NCI-H510A treated with DMSO at 0.1 percent for 48 hours (cell line): ENCODE measurements around the gene ANGPTL2.
"Not testable (repeated sequence)": the region's sequence is repeated elsewhere in the genome, so short reads cannot be mapped to it uniquely, and the experiment has no call there.

Source experiments
- DNase-seq: peaks from one replicate; lab custom pipeline; 2025; lab: John Stamatoyannopoulos, UW

ANGPTL2 gene, protein sequence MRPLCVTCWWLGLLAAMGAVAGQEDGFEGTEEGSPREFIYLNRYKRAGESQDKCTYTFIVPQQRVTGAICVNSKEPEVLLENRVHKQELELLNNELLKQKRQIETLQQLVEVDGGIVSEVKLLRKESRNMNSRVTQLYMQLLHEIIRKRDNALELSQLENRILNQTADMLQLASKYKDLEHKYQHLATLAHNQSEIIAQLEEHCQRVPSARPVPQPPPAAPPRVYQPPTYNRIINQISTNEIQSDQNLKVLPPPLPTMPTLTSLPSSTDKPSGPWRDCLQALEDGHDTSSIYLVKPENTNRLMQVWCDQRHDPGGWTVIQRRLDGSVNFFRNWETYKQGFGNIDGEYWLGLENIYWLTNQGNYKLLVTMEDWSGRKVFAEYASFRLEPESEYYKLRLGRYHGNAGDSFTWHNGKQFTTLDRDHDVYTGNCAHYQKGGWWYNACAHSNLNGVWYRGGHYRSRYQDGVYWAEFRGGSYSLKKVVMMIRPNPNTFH

DNA sequence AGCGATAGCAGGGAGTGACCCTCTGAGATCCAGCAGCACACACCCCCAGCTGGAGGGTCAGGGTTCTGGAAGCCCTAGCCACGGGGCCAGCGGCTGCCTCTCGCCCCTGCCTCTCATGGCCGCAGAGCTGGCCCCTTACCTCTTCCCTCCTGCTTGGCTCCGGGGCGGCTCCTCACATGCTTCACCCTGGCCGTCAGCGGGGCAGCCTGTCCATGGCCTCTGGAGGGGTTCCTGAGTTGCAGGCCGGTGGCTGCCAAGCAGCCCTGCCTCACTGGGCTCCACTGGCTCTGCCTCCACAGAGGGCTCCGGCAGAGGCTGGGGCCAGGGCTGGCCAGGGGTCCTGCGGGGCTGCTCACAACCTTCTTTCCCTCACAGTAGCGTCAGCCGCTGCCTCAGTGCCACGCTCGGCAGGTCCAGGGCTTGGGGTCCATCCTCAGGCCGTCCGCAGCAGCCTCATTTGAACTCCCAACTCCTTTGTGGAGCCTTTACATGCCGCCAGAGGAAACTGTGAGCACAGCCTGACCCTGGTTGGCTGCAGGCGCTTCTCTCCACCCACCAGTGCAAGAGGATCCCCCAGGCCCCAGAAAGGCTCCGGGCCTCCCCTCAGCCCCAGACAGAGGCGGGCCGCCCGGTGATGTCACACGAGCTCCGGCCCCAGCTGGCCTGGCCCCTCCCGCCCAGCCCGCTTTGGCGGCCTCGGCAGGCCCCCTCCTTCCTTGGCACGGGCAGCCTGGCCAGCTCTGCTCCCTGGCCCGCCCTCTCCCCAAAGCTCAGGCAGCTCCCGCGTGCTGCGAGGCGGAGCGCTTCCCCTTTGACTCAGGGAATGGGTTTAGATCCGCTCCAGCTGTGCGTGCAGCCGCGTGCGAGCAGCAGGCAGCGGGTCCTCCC lies at the start of gene ANGPTL2:
TSS of gene ANGPTL2 (minus strand) at position 460 of the 888 bp plus-strand sequence. CDS start 13,904 bp downstream, outside the sequence.
- DNase-seq = peak; percentile 94

DNA sequence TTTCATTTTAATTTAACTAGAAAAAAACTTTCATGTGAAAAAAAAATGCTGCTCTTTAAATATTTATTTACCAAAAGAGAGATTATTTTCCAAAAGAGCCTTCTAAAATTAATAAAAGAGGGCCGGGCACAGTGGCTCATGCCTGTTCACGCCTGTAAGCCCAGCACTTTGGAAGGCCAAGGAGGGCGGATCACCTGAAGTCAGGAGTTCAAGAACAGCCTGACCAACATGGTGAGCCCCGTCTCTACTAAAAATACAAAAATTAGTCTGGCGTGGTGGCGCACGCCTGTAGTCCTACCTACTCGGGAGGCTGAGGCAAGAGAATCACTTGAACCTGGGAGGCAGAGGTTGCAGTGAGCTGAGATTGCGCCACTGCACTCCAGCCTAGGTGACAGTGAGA lies 48.9 kb upstream of the ANGPTL2 start:
- DNase-seq = not testable (repeated sequence)

DNA sequence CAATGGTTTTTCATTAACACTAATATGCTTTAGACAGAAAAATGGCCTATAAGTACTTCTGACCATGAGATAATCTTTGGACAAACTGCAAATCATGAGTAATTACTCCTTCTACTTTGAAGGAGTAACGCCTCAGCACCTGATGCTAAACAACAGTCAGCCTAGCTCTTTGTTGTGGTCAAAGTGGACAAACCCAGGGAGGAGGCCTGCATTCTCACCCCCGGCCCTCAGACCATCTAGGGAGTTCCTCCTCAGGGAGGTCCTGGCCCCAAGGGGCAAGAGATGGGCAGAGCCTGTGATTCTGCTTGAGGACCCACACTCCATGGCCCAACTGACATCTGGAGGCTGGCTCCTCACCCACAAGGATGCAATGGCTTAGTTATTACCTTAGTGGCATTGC lies 48.2 kb upstream of the ANGPTL2 start:
- no peak for DNase-seq

DNA sequence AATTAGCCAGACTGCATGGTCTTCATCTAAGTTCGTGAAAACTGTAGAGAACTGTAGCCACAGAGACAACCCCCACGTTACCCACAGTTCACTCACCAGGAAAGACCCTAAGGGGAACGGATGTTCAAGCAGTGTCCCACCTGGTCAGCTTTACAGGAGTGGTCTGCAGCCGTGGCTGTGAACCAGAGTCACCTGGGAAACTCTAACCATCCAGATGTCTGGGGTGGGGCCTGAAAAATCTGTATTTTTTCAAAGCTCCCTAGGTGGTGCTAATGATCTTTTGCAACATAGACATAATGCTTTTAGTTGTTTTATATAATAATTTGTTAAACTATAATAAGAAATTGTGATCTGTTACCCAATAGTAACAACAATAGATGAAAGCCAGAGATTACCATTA lies 47.7 kb upstream of the ANGPTL2 start:
- DNase-seq = no peak

DNA sequence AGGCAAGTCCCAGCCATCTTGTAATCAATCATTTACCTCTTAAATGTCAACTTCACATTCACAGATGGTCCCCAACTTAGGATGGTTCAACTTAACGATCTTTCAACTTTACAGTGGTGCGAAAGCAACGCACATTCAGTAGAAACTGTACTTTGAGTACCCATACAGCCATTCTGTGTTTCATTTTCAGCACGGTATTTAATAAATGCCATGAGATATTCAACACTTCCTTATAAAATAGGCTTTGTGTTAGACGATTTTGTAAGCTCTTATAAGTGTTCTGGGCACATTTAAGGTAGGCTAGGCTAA lies 47.1 kb upstream of the ANGPTL2 start:
- no peak for DNase-seq

DNA sequence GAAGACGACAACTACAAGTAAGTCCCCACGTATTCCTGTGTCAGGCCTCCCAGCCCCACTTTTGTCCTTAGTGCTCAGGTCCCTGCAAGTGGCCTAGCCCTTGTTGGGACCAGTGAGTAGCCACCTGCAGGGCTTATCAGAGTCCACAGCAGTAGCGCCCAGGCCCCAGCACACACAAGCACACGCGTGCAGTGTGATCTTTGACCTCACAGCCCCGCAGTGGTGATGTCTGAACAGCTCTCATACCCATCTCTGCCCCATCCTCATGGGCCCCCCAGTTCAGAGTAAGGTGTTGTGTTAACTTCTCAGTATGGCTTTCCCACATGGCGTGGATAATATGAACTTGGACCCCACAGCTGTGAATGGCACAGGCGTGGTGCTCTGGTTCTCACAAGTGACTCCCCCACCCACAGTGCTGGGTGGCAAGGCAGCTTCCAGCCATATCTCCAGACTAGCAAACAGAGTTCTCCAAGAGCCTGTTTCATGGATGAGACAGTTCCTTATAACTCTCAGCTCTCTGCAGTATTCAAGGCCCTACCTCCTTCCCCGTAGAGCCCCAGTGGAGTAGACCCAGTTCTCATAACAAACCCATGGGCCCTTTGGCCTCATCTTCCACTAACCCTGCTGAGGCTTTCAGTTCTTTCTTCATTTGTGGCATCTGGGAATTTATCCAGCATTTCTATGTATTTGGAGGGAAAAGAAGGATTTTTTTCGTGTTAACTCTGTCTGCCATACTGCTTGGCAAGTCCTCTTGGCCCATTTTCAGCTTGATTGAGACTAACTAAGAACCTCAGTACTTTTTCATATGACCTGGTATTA lies 46.5 kb upstream of the ANGPTL2 start:
- no peak for DNase-seq

DNA sequence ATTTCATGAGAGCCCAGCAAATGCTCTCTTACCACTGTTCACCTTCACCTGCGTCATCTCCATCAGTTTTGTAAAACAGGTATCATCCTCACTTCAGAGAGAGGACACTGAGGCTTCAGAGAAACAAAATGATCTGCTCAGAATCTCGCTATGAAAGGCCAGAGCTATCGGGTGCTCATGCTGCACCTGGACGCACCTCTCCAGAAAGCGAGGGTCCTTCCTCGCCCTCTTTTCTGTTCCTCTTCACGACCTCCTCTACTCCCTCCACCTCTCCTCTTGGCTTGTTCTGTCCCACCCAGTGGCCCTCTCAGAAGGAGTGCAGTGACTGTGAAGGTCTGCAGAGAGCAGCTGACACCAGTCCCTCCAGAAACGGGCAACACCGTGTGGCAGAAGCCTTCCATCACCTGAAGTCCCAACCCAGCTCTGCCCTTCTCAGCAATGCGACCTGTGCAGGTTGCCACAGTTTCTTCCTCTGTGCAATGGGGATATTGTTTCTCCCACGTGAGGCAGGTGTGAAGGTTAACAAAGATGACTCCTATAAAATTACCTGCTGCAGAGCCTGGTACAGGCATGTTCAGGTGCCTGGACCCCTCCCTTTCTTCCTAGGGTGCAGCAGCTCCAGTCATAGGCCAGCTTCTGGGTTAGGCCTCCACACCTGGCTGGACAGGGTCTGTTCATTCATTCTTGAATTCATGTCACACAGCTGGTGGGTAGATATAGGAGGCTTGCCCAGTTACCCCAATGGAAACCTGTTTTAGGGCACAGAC lies 45.3 kb upstream of the ANGPTL2 start:
- DNase-seq = no peak

DNA sequence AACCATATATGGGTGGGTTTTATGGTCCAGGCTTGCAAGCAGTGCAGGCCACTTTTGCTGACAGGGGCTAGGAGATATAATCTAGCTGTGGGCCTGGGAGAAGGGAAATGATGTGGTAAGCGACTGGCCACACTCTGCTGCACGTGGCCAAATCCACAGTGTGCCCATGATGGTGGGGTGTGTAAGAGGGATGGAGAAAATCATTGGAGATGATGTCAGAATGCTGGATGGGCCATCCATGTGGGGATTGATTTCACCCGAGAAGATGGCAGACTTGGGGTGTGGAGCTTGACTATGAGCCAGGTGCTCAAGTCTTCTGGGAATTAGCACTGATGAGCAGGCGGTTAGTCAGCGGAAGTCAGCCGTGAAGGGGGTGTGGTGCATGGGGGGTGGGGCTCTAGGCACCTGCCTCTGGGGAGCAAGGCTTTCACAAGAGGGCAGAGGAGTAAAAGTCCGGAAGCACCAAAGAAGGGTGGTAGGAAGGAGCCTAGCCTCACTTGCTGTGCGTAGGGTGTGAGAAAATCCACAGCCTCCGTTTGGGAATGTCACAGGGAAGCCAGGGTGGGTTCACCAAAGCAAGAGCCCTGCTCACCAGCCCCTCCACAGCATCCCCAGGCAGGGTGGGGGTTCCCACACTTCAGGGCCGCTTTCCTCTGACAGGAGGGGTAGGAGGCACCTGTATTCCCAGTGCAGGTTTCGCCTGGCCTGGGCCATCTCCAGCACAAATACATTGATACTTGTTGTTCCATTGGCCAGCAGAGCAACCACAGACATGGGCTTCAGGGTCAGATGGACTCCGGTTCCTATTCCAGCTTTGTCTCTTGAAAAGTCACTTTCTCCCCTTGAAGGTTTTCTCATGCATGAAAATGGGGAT lies 44.5 kb upstream of the ANGPTL2 start:
- DNase-seq = peak; percentile 81

DNA sequence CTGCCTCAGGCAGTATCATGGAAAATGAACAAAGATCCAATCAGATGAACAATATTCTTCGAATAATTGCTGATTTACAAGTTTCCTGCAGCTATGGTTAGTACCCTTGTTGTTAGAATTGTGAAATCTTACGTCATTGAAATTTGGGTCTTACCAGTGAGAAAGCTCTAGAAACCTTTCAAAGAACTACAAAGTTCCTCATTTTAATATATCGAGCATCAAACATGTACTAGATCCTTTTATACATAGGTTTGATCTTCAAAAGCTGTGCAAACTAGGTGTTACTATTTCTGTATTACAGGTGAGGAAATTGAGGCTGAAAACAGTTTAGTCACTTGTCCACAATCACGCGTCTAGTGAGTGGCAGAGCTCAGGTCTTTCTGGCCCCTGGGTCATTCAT lies 43.7 kb upstream of the ANGPTL2 start:
- DNase-seq = no peak

DNA sequence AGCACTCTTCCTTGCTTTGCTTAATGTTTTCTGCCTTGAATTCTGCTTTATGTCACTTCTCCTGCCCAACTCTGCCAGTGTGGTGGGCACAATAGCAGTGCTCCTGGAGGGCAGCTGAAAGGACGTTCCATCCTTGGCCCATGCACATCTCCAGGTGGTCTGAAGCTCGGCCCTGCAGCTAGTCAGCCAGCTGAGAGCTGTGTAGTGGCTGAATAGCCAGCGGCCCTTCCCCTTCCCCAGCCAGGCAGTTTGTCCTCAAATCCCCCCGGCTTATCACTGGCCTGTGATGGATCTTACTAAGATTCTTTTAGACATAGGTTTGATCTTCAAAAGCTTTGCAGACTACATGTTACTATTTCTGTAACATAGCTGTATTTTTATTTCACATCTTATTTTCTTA lies 42.7 kb upstream of the ANGPTL2 start:
- DNase-seq = no peak

DNA sequence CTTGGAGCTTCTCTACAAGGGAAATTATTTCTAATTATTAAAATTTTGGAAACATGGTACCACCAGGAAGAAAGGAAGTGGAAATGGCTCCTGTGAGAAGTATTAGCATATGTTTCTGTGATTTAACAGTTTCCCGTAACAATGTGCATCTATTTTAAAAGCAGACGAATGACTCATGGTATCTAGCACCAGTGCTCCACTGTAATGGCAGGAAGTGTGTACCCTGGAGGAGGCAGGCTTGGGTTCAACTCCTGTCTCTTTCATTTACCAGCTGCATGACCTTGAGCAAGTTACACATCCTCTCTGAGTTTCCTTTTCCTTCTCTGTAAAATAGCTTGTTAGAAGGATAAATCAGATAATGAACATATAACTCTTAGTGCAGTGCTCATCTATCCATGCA lies 41.0 kb upstream of the ANGPTL2 start:
- DNase-seq = no peak

DNA sequence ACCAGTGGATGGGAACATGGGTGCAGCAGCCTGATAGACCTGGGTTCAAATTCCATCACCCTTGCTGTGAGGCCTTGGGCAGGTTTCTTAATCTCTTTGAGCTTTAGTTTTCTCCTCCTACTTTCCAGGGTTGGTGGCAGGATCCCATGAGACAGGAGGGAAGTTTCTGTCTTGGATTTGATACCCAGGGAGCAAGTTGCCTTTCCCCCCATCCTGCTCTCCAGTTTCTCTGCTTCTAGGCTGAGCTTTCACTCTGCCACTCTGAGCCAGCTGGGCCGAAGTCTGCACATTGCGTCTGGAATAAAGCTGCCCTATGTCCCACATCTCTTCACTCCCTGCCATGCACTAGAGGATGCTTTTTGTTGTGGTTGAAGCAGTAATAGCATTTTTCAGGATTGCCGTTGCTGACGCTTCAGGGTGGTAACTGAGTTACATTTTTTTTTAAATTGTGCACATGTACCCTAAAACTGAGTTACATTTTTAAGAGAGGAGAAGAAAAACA lies 40.5 kb upstream of the ANGPTL2 start:
- DNase-seq = no peak

DNA sequence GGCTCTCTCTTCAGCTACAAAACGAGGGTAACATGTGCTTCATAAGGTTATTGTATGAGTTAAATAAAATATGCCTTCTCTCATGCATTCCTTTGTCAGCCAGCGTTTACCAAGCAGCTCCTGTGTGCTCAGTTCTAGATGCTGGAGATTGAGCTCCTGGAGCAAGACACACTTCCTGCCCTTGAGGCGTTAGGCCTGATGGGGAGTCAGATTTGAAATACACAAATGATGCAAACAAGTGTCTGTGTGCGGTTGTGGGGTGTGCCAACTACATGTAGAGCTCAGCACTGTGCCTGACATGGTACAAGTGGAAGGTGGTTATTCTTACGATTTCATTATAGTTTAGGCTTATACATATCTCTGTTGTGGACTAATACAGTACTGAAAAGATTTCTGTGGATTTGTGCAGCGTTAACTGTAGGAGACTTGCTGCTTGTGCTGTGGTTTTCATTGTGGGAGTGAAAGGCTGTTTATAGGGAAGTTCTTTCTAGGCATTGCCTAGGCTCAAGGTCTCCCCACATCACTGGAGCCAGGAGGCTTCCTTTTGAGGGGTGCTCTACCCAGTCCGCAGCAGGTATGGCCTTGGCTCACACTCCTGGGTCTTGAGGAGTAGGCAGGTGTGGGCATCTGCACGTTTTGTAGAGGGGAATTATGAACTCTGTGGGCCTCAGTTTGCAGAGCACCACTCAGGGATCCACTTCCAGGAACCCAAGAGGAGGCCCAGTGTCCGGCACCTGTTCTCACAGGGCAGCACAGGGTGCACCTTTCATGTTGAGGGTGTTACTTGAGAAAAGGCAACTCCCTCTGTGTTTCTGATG lies 39.8 kb upstream of the ANGPTL2 start:
- DNase-seq = no peak

DNA sequence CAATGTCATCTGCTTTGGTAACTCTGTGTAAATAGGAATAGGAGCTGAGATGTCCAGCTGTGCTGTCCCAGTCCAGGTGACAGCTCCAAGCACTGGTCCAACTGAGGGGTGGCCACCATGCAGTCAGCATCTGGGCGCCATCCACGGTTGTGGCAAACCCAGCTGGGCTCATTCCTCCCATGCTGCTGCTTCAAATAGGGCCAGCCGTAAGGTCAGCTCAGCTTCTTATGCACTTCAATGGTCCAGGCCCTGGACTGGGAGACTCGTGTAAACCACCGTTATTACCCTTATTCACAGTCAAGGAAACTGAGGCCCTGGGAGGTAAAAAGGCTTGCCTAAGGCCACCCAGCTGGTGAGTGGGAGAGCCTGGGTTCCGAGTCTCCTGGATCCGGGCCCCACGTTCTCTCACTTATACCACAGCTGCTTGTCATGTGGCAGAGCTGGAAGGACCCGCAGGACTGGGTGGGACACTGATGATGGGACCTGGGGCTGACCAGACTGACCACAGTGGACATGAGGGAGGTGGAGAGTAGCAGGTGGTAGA lies 38.7 kb upstream of the ANGPTL2 start:
- DNase-seq = no peak

DNA sequence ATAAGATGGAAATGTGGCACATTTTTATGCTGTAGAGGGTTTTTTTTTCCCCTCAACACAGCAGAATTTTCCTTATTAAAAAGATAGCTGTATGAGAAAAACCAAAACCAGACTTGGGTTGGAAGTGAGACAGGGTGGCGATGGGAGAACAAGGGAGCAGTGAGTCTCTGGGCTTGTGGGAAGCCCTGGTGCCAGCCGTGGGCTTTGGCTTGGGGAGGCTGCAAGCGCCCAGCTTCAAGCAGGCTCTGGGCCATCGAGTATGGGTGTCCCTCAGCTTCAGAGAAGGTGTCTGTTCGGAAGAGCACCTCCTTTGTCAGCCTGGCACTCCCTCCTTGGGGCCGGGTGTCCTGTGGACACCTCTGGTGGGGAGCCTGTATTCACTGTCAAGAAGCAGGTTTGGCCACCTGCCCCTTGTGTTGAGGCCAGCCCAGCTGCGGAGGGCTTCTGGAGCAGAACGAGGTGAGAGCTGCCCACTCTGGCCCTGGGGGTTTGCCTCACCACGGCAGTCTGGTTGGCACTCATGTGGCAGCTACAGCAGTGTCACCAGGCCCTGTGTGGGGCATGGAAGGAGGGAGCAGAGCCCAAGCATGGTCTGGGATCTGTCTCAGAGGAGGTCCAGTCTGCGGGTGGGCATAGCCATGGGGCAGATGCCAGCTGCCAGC lies 37.6 kb upstream of the ANGPTL2 start:
- DNase-seq = no peak

DNA sequence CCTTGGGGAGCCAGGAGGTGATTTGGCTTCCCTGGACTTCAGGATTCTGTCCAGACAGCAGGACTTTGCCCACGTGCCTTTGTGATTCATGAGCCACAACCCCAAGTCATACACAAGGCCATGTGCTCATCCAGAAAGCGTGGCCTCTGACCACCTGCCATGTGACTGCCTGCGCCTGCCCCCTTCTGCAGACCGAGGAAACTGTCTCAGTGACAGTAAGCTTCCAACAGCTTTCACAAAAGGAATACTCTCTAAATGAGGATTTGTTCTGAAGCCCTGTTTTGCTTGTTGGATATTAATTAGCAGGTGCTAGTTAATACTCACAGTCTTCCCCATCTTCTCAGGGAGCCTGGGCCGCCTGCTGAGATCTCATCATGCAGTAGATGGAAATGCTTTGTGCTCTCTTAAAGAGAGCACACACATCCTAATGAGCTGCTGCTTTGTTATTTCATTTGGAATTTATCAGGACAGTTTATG lies 36.9 kb upstream of the ANGPTL2 start:
- DNase-seq = no peak

DNA sequence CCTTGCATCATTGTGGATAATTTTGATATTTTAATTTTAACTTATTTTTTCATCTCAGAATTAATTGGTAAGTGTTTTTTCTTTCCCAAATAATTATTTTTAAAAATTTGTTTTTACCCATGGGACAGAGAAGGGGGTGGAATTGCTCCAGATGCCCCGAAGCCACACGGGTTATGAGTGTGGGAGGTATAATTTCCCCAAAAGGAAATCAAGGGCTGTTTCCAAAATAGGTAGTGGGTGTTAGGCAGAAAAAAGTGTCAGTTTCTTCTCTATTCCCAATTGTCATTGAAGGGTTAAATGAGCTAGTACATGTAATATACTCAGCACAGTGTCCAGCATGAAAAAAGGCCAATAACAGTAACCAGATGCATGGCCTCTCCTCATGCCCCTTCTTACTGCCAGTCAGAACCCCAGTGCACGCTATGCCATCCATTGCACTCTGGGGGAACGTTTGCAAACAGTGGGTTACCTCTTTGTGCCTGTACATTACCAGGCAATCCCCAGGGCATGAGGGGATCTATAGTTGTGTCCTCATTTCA lies 36.4 kb upstream of the ANGPTL2 start:
- no peak for DNase-seq

DNA sequence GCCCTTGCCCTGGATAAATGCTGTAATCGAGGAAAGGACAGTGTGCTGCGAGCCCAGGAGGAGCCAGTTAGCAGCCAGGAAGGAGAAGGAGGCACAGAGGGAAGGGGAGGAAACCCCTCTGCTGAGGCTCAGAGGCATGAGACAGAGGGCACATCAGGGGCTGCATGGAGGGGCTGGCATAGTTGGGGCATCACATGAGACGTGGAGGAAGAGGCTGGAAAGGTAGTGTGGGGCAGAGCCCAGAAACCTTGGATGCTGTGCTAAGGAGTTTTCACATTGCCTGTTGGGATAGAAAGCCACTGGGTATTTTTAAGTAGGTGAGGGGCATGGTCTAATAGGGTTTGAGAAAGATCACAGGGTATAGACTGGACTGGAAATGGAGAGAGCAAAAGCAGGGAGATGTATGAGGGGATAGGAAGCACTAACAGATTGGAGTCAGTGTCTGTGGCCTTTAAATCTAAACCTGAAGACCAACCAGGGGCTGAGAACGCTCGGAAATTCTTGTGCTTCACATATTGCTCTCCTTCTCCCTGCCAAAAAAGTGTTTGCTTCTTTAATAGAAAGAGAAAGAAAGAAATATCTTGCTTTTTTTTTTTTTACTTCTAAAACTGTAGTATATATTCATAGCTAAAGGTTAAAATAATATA lies 33.0 kb upstream of the ANGPTL2 start:
- DNase-seq = no peak
